K562 (cell line): Measurements from ENCODE around the gene RABGAP1L. TPM values are rescaled to one million over a fixed set of nuclear protein-coding genes. Genes with fewer than 3 reads are reported as not detected.

Experiments used
- BRCA1 ChIP-seq, 2 experiments: fragments of 450-650 bp in 1 of 2; sonication (generic) in 1 of 2; formaldehyde crosslinking in 1 of 2; IDR thresholded peaks; 2 replicates each; pipeline versions ENCODE4 v1.5.0 to v1.6.1; 2017 to 2020; ENCODE audit warnings: mild to moderate bottlenecking in 1 of 2, missing genetic modification reagents in 1 of 2
- HCFC1 ChIP-seq: IDR thresholded peaks from 2 replicates; pipeline ENCODE4 v1.6.1; 2012; ENCODE audit warnings: low read depth, low read length, improper control_type of control experiment
- HMG20B ChIP-seq: fragments of 250-450 bp; sonication (Bioruptor Pico); IDR thresholded peaks from 2 replicates; pipeline ENCODE4 v1.5.0; 2021; ENCODE audit warnings: mild to moderate bottlenecking
- JUN ChIP-seq, 2 experiments: sonication (generic) in 1 of 2; formaldehyde crosslinking in 1 of 2; IDR thresholded peaks; 2 replicates each; pipeline versions ENCODE4 v1.6.1 to v1.8.0; 2012 to 2022; ENCODE audit warnings: borderline replicate concordance in 2 of 2, mild to moderate bottlenecking in 2 of 2, improper control_type of control experiment in 1 of 2, low read depth in 1 of 2, low read length in 1 of 2, missing genetic modification reagents in 1 of 2
- KLF1 ChIP-seq: fragments of 450-650 bp; IDR thresholded peaks from 2 replicates; pipeline ENCODE4 v1.6.1; 2016; ENCODE audit warnings: missing genetic modification characterization, missing compliant biosample characterization
- KLF13 ChIP-seq: fragments of 450-650 bp; IDR thresholded peaks from 2 replicates; pipeline ENCODE4 v1.6.1; 2016; ENCODE audit warnings: missing genetic modification characterization, low read depth, mild to moderate bottlenecking, missing compliant biosample characterization, moderate library complexity, borderline replicate concordance
- KLF6 ChIP-seq: fragments of 250-450 bp; sonication (Bioruptor Pico); IDR thresholded peaks from 2 replicates; pipeline ENCODE4 v1.4.0; 2020; ENCODE audit warnings: mild to moderate bottlenecking, moderate library complexity, borderline replicate concordance
- MCM3 ChIP-seq: fragments of 450-650 bp; IDR thresholded peaks from 2 replicates; pipeline ENCODE4 v1.6.1; 2016
- MECOM ChIP-seq: fragments of 250-450 bp; sonication (Bioruptor Pico); IDR thresholded peaks from 2 replicates; pipeline ENCODE4 v1.8.0; 2022; ENCODE audit warnings: inconsistent platforms
- MEF2D ChIP-seq: conservative IDR thresholded peaks from 2 replicates; pipeline ENCODE4 v1.6.1; 2016; ENCODE audit warnings: low read depth, missing genetic modification characterization, missing compliant biosample characterization
- MTA3 ChIP-seq: fragments of 450-650 bp; formaldehyde crosslinking; IDR thresholded peaks from 2 replicates; pipeline ENCODE4 v1.6.1; 2017; ENCODE audit warnings: mild to moderate bottlenecking, borderline replicate concordance
- NFRKB ChIP-seq: fragments of 450-650 bp; IDR thresholded peaks from 2 replicates; pipeline ENCODE4 v1.6.1; 2016; ENCODE audit warnings: low read depth
- NFXL1 ChIP-seq: fragments of 450-650 bp; formaldehyde crosslinking; IDR thresholded peaks from 2 replicates; pipeline ENCODE4 v1.4.0; 2021; ENCODE audit warnings: mild to moderate bottlenecking
- POLR3G ChIP-seq: IDR thresholded peaks from 2 replicates; pipeline ENCODE4 v1.6.1; 2011; ENCODE audit not compliant: insufficient read length, insufficient replicate concordance; ENCODE audit errors: extremely low read depth
- PPARD ChIP-seq: fragments of 250-450 bp; sonication (Bioruptor Pico); IDR thresholded peaks from 2 replicates; pipeline ENCODE4 v1.8.0; 2022; ENCODE audit warnings: inconsistent platforms, mild to moderate bottlenecking, moderate library complexity
- PTTG1 ChIP-seq: fragments of 450-650 bp; IDR thresholded peaks from 2 replicates; pipeline ENCODE4 v1.6.1; 2016; ENCODE audit warnings: low read depth, mild to moderate bottlenecking, missing genetic modification characterization, missing compliant biosample characterization
- SFPQ ChIP-seq: fragments of 200-400 bp; formaldehyde crosslinking; IDR thresholded peaks from 2 replicates; pipeline ENCODE4 v1.6.1; 2017; ENCODE audit warnings: mild to moderate bottlenecking, low read depth, low read length, moderate library complexity
- TCF15 ChIP-seq: fragments of 250-450 bp; sonication (Bioruptor Pico); IDR thresholded peaks from 2 replicates; pipeline ENCODE4 v1.8.0; 2022; ENCODE audit warnings: moderate library complexity, mild to moderate bottlenecking, inconsistent platforms
- TCF7 ChIP-seq: sonication (generic); IDR thresholded peaks from 2 replicates; pipeline ENCODE4 v1.6.1; 2016; ENCODE audit warnings: antibody characterized with exemption, borderline replicate concordance
- ZNF23 ChIP-seq: fragments of 250-450 bp; sonication (Bioruptor Pico); IDR thresholded peaks from 2 replicates; pipeline ENCODE4 v1.4.0; 2020; ENCODE audit warnings: mild to moderate bottlenecking
- ZNF395 ChIP-seq: fragments of 200-800 bp; sonication (Bioruptor generic); IDR thresholded peaks from 2 replicates; pipeline ENCODE4 v1.6.1; 2017; ENCODE audit warnings: missing genetic modification characterization, missing compliant biosample characterization
- polyA plus RNA-seq, 8 experiments: library from polyadenylated mRNA; depleted of rRNA in 4 of 8; stranded (reverse) in 5 of 8; unstranded in 3 of 8; fragments of >200 nt; fragmentation: Nextera tagmentation in 2 of 8; fragmentation: Illumina TruSeq in 1 of 8; extraction: Ambion mirVana in 2 of 8; extraction: Trizol in 1 of 8; gene quantifications; 2 replicates each; pipeline versions ENCODE4 v1.2.1 to v1.2.3, GENCODE V29; 2011 to 2014; ENCODE audit warnings: inconsistent platforms in 1 of 8, missing spikeins in 1 of 8
- total RNA-seq, 7 experiments: library from RNA; depleted of rRNA in 6 of 7; stranded (reverse); fragments of >200 nt in 6 of 7; fragmentation: Illumina TruSeq in 2 of 7; extraction: Trizol in 2 of 7; gene quantifications; 2 replicates each; pipeline versions ENCODE4 v1.2.1 to v1.2.3, GENCODE V29; 2011 to 2021; ENCODE audit warnings: low replicate concordance in 1 of 7
- TF ChIP-seq, protein P1 (sequence below): sonication (generic); formaldehyde crosslinking; IDR thresholded peaks from 2 replicates; pipeline ENCODE4 v1.5.0; 2020; ENCODE audit warnings: missing genetic modification reagents

The RABGAP1L gene
- total and polyA plus RNA-seq, 9 of the 15 experiments (the other 6 are each of a cell fraction or from before 2014, with no cell fraction given): 16.5 to 44.9 (median 26.7) TPM

DNA sequence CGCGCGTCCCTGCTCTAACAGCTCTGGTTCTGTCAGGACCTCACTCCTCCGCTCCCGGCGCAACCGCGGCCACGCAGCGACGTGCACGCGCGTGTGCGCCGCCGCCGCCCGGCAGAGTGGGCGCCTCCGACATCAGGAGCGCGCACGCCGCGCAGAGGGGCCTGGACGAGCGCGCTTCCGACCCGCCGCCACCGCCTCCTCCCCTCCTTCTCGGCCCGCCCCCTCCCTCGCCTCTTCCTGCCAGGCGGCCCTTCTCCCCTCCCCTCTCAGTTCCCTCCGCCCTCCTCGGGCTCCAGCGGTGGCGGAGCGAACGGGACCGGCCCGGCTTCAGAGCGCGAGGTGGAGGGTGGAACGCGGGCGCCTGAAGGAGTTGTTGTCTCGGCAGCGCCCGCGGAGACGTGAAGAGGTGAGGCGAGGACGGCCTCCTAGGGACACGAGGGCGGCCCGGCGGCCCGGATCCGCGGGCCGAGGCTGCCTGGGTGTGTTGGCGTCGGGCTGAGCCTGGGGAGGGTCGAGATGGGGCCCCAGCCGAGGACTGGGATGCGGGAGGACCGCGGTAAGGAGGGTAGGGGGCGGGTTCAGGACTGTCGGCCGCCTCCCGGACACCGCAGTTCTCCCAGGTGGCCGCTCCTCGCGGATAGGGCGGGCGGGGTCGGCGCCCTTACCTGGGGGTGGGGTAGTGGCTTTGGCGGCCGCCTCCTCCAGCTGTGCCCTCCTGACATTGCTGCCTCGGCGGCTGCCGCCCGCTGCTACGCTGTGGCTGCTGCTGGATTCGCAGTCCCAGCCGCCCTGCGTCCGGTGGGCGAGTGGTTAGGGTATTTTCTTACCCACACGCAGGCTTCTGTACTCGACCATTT is at the start of gene RABGAP1L (continued):
- TF ChIP-seq SFPQ (no peak), TCF7 (peak; percentile 27), MEF2D (tag) (no peak), JUN (IDR thresholded peaks at IDR 0.05; ENCODE audit: borderline replicate concordance, low read depth, low read length) (no peak), JUN (CRISPR knock-in tag; IDR thresholded peaks at IDR 0.05; ENCODE audit: borderline replicate concordance) (peak; percentile 86; the same call in 1 of the 2 replicates), MTA3 (peak; percentile 89), HMG20B (no peak), NFRKB (peak; percentile 33; the same call in 1 of the 2 replicates), KLF1 (tag) (no peak; the same call in 1 of the 2 replicates), PTTG1 (tag) (no peak), NFXL1 (CRISPR knock-in tag) (no peak), ZNF23 (CRISPR knock-in tag) (no peak), ZNF395 (peak; percentile 99), HCFC1 (peak; percentile 52), POLR3G (no peak), KLF13 (tag) (peak; percentile 69; the same call in 1 of the 2 replicates), BRCA1 (IDR thresholded peaks at IDR 0.05) (no peak), BRCA1 (CRISPR knock-in tag; IDR thresholded peaks at IDR 0.05) (no peak), TCF15 (CRISPR knock-in tag) (no peak), KLF6 (CRISPR knock-in tag) (0 out of 2 replicates have a peak, but pooled peaks have one; percentile 44), MECOM (no peak), PPARD (CRISPR knock-in tag) (no peak), MCM3 (no peak)
- TF ChIP-seq, protein P1, sequence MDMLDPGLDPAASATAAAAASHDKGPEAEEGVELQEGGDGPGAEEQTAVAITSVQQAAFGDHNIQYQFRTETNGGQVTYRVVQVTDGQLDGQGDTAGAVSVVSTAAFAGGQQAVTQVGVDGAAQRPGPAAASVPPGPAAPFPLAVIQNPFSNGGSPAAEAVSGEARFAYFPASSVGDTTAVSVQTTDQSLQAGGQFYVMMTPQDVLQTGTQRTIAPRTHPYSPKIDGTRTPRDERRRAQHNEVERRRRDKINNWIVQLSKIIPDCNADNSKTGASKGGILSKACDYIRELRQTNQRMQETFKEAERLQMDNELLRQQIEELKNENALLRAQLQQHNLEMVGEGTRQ (CRISPR knock-in tag): no peak
